AG04450 (cell line): ENCODE measurements around the gene NFKBIE. TPM values are rescaled to one million over a fixed set of nuclear protein-coding genes. Genes with fewer than 3 reads are reported as not detected.

ENCODE experiments used
- CTCF ChIA-PET: fragments of 300-600, 350-600 bp; formaldehyde crosslinking; extraction: SDS; loops from one replicate; lab custom pipeline; 2022; ENCODE audit warnings: antibody characterized with exemption, inconsistent platforms; lab: Charles Lee
- POLR2A ChIA-PET: fragments of 350-600 bp; formaldehyde crosslinking; extraction: SDS; loops from one replicate; lab custom pipeline; 2021; ENCODE audit warnings: antibody characterized with exemption, inconsistent platforms; lab: Yijun Ruan, JAX
- DNase-seq: peaks from one replicate; pipeline ENCODE4 v3.0.0-alpha.2; 2011; ENCODE audit warnings: low read depth, low spot score
- H3K27ac ChIP-seq: one replicate; pipeline ENCODE4 v1.5.1; 2012; ENCODE audit warnings: low read depth, low read length, control low read depth
- H3K27me3 ChIP-seq: one replicate; pipeline ENCODE4 v1.6.0; 2012; ENCODE audit warnings: low read length; ENCODE audit not compliant: control insufficient read depth, insufficient read depth
- H3K4me3 ChIP-seq: 2 replicates; pipeline ENCODE4 v1.5.1; 2011; ENCODE audit warnings: mild to moderate bottlenecking, low read depth, low read length, control low read depth
- H3K9me3 ChIP-seq: 2 replicates; pipeline ENCODE4 v1.5.1; 2012; ENCODE audit warnings: low read length; ENCODE audit not compliant: control insufficient read depth, insufficient read depth
- polyA plus RNA-seq: library from polyadenylated mRNA; depleted of rRNA; stranded (reverse); fragments of >200 nt; gene quantifications from 2 replicates; pipeline ENCODE4 v1.2.3, GENCODE V29; 2011
- TF ChIP-seq, protein P1 (sequence below): IDR thresholded peaks from 2 replicates; pipeline ENCODE4 v1.5.1; 2011; ENCODE audit warnings: low read depth, low read length, control low read depth, inconsistent platforms

NFKBIE gene
- polyA plus RNA-seq, 1 experiment, result 13.7 TPM

DNA sequence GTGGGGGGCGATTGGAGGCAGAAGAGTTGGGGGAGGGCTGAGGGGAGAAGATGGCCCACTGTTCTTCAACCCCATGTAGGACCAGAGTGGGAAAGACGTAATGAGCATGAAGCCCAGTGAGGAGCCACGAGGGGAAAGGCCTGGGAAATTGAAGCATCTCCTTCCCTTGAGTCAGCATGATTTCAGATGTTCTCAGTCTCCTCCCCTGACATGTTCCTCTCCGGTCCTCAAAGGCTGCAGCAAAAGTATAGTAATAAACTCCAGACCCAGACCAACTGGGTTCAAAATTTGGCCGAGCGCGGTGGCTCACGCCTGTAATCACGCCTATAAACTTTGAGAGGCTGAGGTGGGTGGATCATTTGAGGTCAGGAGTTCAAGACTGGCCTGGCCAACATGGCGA lies 1.9 kb upstream of the NFKBIE start:
- TF ChIP-seq, protein P1, sequence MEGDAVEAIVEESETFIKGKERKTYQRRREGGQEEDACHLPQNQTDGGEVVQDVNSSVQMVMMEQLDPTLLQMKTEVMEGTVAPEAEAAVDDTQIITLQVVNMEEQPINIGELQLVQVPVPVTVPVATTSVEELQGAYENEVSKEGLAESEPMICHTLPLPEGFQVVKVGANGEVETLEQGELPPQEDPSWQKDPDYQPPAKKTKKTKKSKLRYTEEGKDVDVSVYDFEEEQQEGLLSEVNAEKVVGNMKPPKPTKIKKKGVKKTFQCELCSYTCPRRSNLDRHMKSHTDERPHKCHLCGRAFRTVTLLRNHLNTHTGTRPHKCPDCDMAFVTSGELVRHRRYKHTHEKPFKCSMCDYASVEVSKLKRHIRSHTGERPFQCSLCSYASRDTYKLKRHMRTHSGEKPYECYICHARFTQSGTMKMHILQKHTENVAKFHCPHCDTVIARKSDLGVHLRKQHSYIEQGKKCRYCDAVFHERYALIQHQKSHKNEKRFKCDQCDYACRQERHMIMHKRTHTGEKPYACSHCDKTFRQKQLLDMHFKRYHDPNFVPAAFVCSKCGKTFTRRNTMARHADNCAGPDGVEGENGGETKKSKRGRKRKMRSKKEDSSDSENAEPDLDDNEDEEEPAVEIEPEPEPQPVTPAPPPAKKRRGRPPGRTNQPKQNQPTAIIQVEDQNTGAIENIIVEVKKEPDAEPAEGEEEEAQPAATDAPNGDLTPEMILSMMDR, result no peak
- DNase-seq, result no peak
- POLR2A ChIA-PET, result no interaction called here

GRCh38 chr6:44266347-44266746 lies 996 bp upstream of the NFKBIE start:
- POLR2A ChIA-PET, result interaction anchor here (0.6 kb wide), 1 partner anchor 46 kb away, joined by 3 read pairs; no protein-coding TSS in a partner anchor
- TF ChIP-seq, protein P1, result no peak

More for the DNA sequence above, 1.9 kb upstream of the NFKBIE start:
- no peak overlapping the region for H3K4me3 ChIP-seq
- H3K27me3 ChIP-seq, result peaks cover 37% of the 10 kb centered on the region
- no peak overlapping the region for H3K27ac ChIP-seq
- CTCF ChIA-PET, result interaction anchor here (0.6 to 6.0 kb wide), 13 partner anchors 9 to 1123 kb away, joined by 3 to 93 read pairs (median 5); partner anchors contain the start of genes AARS2, CDC5L, SLC35B2 and SPATS1
- no peaks in the 10 kb centered on the region; the same call in 1 of the 2 replicates for H3K9me3 ChIP-seq

DNA sequence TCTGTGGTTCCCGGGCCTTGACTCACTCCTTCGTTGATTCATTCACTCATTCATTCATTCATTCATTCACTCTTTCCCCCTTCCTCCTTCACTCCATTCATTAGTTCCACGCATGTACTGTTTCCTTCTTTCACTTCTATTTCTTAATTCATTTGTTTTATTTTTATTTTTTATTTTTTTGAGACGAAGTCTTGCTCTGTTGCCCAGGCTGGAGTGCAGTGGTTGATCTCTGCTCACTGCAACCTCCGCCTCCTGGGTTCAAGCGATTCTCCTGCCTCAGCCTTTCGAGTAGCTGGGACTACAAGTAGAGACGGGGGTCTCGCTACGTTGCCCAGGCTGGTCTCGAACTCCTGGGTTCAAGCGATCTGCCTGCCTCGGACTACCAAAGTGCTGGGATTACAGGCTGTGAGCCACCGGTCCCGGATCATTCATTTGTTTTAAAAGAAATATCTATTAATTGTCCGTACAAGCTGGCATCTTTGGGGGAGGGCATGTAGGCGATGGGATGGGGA lies 427 bp upstream of the NFKBIE start:
- ChIA-PET CTCF (interaction anchor here (2.1 to 6.0 kb wide), 3 partner anchors 8 to 72 kb away, joined by 5 to 93 read pairs (median 18); partner anchors contain the start of gene SLC35B2), POLR2A (no interaction called here)
- H3K9me3 ChIP-seq, result no peaks in the 10 kb centered on the region; the same call in 1 of the 2 replicates
- TF ChIP-seq, protein P1, result no peak
- H3K4me3 ChIP-seq, result no peak overlapping the region
- no peak overlapping the region for H3K27ac ChIP-seq
- H3K27me3 ChIP-seq, result peaks cover 23% of the 10 kb centered on the region
- no peak for DNase-seq

More at GRCh38 chr6:44266347-44266746, 996 bp upstream of the NFKBIE start:
- Histone ChIP-seq H3K9me3 (no peaks in the 10 kb centered on the region; the same call in 1 of the 2 replicates), H3K27ac (no peak overlapping the region), H3K4me3 (no peak overlapping the region), H3K27me3 (peaks cover 28% of the 10 kb centered on the region)
- DNase-seq, result no peak
- CTCF ChIA-PET, result interaction anchor here (0.6 to 6.0 kb wide), 10 partner anchors 9 to 81 kb away, joined by 3 to 93 read pairs (median 8); partner anchors contain the start of genes AARS2, SLC35B2 and SPATS1

DNA sequence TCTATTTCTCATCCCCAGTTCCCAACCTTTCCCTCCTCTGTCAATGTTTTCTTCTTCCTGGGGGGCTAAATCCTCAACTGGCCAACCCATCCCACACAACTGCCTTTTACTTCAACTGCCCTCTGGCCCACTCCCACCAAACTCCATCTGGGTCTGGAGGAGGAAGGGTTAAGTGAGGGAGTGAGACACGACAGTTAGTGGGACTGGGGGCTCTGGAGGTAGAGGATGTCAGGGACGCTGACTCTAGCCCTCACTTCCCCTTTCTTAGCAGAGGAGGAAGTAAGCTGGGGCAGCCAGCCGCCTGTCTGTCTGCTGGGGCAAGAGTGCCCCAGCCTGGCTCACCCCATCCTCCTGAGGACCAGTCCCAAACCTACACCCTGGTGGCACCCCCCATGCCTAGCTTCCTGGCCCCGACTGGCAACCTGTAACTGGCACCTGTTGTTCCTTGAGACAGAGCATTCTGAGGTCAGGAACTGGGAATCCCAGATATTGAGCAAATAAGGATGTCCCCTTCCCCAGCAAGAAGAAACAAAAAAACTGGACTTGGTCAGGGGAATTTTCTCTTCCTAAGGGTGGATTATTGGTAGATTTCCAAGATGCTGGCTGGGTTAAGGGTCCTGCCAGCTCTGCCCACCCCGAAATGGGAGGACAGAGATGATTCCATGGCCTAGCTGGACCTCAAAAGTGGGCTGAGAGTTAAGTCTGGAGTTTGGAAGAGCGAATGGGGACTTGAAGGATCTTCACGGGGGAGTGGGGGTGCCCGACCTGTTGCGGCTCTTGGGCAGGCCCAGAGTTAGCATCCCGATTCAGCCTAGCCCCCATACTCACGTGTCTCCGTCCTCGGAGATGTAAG lies 971 bp downstream of the NFKBIE start:
- Histone ChIP-seq H3K27ac (peak overlapping the region; percentile 75), H3K4me3 (peak overlapping the region; percentile 86), H3K9me3 (no peaks in the 10 kb centered on the region; the same call in 1 of the 2 replicates), H3K27me3 (peaks cover 15% of the 10 kb centered on the region)
- CTCF ChIA-PET, result no interaction called here
- no peak for DNase-seq
- POLR2A ChIA-PET, result interaction anchor here (0.6 to 1.5 kb wide), 3 partner anchors 7 to 43 kb away, joined by 3 to 8 read pairs (median 4); partner anchors contain the start of genes HSP90AB1 and SLC35B2
- TF ChIP-seq, protein P1, result no peak
